ENCODE data around the gene CCDC7. TPM values are rescaled to one million over a fixed set of nuclear protein-coding genes. Genes with fewer than 3 reads are reported as not detected.
"Not testable (repeated sequence)": the region's sequence is repeated elsewhere in the genome, so short reads cannot be mapped to it uniquely, and the experiment has no call there.

CCDC7 gene
- total and polyA plus RNA-seq, 10 of the 15 experiments (the other 5 are each of a cell fraction or from before 2014, with no cell fraction given) = 1.8 to 5.6 (median 3.4) TPM

DNA sequence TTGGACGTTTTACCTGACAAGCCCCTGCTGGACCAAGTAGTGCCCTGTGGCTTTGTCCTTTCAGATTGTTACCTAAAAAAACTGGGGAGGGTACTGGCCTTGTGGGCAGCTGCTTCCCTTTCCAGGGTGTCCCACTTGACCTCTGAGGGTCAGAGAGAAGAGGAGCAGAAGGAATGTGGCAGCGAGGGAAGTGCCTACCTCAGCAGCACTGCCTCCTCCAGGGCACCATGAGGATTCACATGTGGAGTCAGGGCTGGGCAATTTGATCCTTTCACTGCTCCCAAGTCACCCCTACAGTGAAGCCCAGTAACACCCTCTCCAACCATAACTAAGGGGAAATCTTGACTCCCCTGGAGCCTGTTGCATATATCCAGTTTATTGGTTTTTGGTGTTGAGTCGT lies 447.5 kb downstream of the CCDC7 start (continued):
- no peak for TF ChIP-seq E4F1 (IDR thresholded peaks at IDR 0.05; ENCODE audit: borderline replicate concordance, partially characterized antibody)
- no peak for TF ChIP-seq ZNF217 (IDR thresholded peaks at IDR 0.05)
- TF ChIP-seq NBN (IDR thresholded peaks at IDR 0.05) = no peak

GRCh38 chr10:32893916-32894664 lies 448.1 kb downstream of the CCDC7 start:
- in situ Hi-C loops (cut with MboI) = no loop called here
- SMC1A ChIA-PET (ENCODE audit: uncharacterized antibody, unreplicated experiment) = no interaction called here
- whole genome bisulfite sequencing (ENCODE audit: insufficient coverage, insufficient replicate concordance, low lambda C conversion rate, missing lambda C conversion rate) = 81% methylated on average over 2 of the region's 2 CpGs
- Histone ChIP-seq H3K9ac (ENCODE audit: control insufficient read depth, insufficient read depth, low read length) (no peak overlapping the region), H3K79me2 (ENCODE audit: control insufficient read depth, insufficient read depth, low read length) (no peaks in the 10 kb centered on the region), H2AFZ (ENCODE audit: control insufficient read depth, low read depth, low read length) (no peak overlapping the region), H3K27ac (ENCODE audit: control insufficient read depth, insufficient read depth) (no peak overlapping the region), H3K4me3 (no peak overlapping the region), H3K4me1 (ENCODE audit: control insufficient read depth, insufficient read depth, low read length) (no peaks in the 10 kb centered on the region), H3K36me3 (ENCODE audit: control insufficient read depth in 2 of 2, insufficient read depth in 2 of 2, low read length in 1 of 2) (no peaks in the 10 kb centered on the region; a peak in 1 of 4 replicates), H3K9me3 (replicated peaks; ENCODE audit: control insufficient read depth, insufficient read depth, low read length) (no peaks in the 10 kb centered on the region), H3K4me2 (ENCODE audit: control insufficient read depth, insufficient read depth) (no peak overlapping the region), H3K27me3 (replicated peaks in 1 of 2; ENCODE audit: control insufficient read depth in 2 of 2, insufficient read depth in 2 of 2, low read length in 1 of 2) (no peaks in the 10 kb centered on the region), H4K20me1 (ENCODE audit: control insufficient read depth, insufficient read depth) (no peaks in the 10 kb centered on the region)
- POLR2A ChIA-PET = no interaction called here
- DNase-seq (ENCODE audit: low read depth, low spot score) (no peak), FAIRE-seq (no peak), ATAC-seq (no peak)
- intact Hi-C loops (cut with micrococcal nuclease; ENCODE audit: unreplicated experiment) = no loop called here
- CTCF ChIA-PET = no interaction called here
- RAD21 ChIA-PET (ENCODE audit: unreplicated experiment) = no interaction called here
- TF ChIP-seq IKZF1 (conservative IDR thresholded peaks at IDR 0.05) = no peak
- no peak for TF ChIP-seq CEBPB (IDR thresholded peaks at IDR 0.05; ENCODE audit: borderline replicate concordance in 1 of 2, low read depth in 2 of 2, low read length in 2 of 2)
- TF ChIP-seq, protein P1, sequence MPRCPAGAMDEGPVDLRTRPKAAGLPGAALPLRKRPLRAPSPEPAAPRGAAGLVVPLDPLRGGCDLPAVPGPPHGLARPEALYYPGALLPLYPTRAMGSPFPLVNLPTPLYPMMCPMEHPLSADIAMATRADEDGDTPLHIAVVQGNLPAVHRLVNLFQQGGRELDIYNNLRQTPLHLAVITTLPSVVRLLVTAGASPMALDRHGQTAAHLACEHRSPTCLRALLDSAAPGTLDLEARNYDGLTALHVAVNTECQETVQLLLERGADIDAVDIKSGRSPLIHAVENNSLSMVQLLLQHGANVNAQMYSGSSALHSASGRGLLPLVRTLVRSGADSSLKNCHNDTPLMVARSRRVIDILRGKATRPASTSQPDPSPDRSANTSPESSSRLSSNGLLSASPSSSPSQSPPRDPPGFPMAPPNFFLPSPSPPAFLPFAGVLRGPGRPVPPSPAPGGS (IDR thresholded peaks at IDR 0.05; ENCODE audit: borderline replicate concordance, insufficient read depth, low read depth, low read length, poor library complexity, severe bottlenecking) = no peak
- BruUV-seq (replicated peaks) = no TSS peak

DNA sequence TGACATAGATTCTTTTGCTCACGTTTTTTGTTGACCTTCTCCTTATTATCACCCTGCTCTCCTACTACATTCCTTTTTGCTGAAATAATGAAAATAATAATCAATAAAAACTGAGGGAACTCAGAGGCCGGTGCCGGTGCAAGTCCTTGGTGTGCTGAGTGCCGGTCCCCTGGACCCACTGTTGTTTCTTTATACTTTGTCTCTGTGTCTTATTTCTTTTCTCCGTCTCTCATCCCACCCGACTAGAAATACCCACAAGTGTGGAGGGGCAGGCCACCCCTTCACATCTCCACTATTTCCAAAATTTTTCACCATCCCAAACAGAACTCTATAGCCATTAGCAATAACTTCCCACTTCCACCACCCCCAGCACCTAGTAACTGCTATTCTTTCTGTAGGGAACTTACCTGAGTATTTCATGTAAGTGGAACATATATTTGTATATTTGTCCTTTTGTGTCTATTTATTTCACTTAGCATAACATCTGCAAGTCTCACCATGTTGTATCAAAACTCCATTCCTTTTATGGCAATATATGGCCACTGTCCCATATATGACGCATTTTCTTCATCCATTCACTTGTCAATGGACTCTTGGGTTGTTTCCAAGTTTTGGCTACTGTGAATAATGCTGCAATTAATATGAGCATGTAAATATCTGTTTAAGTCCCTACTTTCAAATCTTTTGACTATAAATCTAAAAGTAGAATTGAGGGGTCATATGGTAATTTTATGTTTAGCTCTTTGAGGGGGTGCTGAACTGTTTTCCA lies 449.4 kb downstream of the CCDC7 start:
- H3K27me3 ChIP-seq (replicated peaks in 1 of 2; ENCODE audit: control insufficient read depth in 2 of 2, insufficient read depth in 2 of 2, low read length in 1 of 2); H3K4me3 ChIP-seq; in situ Hi-C loops (cut with MboI); H4K20me1 ChIP-seq (ENCODE audit: control insufficient read depth, insufficient read depth); DNase-seq (ENCODE audit: low read depth, low spot score); RAD21 ChIA-PET (ENCODE audit: unreplicated experiment); BruUV-seq (replicated peaks); SMC1A ChIA-PET (ENCODE audit: uncharacterized antibody, unreplicated experiment); ATAC-seq; H3K4me1 ChIP-seq (ENCODE audit: control insufficient read depth, insufficient read depth, low read length); H3K27ac ChIP-seq (ENCODE audit: control insufficient read depth, insufficient read depth); H3K79me2 ChIP-seq (ENCODE audit: control insufficient read depth, insufficient read depth, low read length); H3K36me3 ChIP-seq (ENCODE audit: control insufficient read depth in 2 of 2, insufficient read depth in 2 of 2, low read length in 1 of 2); POLR2A ChIA-PET; H3K9me3 ChIP-seq (replicated peaks; ENCODE audit: control insufficient read depth, insufficient read depth, low read length); H3K9ac ChIP-seq (ENCODE audit: control insufficient read depth, insufficient read depth, low read length); FAIRE-seq; H3K4me2 ChIP-seq (ENCODE audit: control insufficient read depth, insufficient read depth); CTCF ChIA-PET; H2AFZ ChIP-seq (ENCODE audit: control insufficient read depth, low read depth, low read length); intact Hi-C loops (cut with micrococcal nuclease; ENCODE audit: unreplicated experiment): not testable (repeated sequence)
- WGBS (ENCODE audit: insufficient coverage, insufficient replicate concordance, low lambda C conversion rate, missing lambda C conversion rate) = 93% methylated on average over 7 of the region's 7 CpGs
